NCI-H748 (cell line): ENCODE measurements around the gene MTF2.

Experiments
- DNase-seq: peaks from one replicate; lab custom pipeline; 2025; ENCODE audit not compliant: unreplicated experiment; lab: John Stamatoyannopoulos, UW

Gene MTF2

DNA sequence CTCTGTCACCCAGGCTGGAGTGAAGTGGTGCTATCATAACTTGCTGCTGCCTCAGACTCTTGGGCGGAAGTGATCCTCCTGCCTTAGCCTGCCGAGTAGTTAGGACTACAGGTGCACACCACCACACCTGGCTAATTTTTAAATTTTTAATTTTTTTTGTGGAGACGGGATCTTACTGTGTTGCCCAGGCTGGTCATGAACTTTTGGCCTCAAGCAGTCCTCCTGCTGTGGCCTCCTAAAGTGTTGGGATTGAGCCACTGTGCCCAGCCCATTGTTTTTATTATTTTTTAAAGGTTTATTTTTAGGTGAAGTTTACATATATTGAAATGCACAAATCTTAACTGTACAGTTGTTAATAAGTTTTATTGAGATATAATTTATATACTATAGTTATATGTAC lies 3.2 kb downstream of the MTF2 start:
- DNase-seq: no peak

DNA sequence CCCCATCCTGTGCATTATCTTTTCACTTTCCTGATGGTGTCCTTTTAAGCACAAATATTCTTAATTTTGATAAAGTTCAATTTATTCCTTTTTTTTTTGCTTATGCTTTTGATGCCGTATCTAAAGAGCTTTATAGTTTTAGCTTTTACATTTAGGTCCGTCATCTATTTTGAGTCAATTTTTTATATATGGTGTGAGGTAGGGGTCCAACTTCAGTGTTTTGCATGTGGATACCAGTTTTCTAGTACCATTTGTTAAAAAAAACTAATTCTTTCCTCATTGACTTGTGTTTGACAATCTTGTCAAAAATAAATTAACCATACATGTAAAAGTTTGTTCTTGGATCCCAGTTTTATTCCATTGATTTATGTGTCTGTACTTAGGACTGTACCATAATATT lies 4.9 kb downstream of the MTF2 start:
- DNase-seq: no peak

DNA sequence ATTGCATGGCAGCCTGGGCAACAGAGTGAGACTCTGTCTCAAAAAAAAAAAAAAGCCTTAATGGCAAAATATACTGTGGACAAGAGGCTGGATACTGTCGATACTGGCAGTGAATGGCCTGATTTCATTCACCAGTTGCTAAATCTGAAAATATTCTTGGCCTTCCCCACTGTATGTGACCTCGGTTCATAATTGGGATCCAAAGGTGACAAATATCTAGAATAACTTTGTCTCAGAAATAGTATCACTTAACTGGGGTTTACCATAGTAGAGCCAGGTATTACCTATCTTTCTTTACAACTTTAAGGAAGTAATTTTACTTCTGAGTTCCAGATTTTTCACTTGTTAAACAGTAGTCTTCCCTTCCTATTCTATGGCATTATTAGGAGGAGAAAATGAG lies 8.4 kb downstream of the MTF2 start:
- no peak for DNase-seq

DNA sequence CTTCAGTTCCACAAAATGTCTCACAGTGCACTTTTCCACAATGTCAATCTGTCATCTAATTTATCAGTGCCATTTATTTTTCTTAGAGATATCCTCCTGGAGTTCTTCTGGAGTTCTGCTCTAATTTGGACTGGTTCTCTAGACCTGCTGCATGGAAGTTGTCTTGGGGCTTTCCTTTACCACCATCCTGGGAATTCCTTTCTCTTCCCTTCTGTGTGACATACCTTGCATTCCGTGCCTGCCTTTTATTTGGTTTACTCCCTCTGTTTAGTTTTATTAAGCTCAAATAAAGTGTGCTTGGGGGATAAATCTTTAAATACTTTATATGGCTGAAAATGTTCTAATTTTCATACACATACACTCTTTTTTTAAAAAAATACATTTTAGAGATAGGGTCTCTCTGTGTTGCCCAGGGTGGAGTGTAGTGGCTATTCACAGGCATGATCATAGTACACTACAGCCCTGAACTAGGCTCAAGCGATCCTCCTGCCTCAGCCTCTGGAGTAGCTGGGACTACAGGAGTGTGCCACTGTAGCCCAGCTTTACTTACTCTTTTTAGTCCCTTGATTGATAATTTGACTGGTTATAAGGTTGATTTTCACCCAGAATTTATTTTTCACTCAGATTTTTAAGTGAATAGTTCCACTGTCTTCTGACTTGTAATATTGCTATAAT lies 14.4 kb downstream of the MTF2 start:
- DNase-seq: no peak

DNA sequence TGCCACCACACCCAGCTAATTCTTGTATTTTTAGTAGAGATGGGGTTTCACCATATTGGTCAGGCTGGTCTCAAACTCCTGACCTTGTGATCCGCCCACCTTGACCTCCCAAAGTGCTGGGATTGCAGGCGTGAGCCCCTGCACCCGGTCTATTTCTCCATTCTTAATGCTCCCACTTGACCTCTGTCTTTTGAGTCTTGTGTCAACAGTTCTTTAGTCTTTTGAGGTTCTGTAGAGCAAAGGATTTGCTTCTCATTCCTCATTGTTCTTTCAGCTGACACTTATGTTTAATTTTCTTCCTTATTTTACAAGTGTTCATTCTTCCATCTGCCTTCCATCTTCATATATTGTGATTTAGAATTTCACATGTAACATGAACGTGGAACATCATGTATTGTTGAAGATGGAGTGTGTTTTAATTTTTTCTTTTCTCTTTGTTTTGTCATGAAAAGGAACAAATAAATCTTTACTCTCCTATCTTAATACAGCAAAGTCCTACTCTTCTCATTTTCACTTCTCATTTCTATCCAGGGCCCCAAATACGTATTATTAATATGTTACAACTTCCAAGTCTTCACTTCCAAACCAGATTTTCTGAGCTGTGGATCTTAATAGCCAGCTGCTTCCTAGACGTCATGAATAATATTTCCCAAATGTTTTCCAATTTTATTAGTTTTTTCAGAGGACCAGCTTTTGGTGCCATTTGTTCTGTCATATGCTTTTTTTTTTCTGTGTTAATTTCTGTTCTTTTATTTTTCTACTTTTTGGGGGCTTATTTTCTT lies 16.9 kb downstream of the MTF2 start:
- no peak for DNase-seq

DNA sequence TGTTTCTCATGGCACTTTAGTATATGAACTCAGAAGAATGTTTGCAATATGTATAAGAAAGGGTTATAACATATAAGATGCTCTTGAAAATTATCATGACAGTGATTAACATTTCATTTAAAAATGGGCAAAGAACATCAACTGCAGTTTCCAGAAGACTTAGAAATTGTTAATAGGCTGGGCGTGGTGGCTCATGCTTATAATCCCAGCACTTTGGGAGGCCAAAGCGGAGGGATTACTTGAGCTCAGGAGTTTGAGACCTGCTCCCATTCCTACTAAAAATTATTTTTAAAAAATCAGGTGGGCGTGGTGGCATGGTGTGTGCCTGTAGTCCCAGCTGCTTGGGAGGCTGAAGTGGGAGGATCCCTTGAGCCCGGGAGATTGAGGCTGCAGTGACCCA lies 23.1 kb downstream of the MTF2 start:
- no peak for DNase-seq

DNA sequence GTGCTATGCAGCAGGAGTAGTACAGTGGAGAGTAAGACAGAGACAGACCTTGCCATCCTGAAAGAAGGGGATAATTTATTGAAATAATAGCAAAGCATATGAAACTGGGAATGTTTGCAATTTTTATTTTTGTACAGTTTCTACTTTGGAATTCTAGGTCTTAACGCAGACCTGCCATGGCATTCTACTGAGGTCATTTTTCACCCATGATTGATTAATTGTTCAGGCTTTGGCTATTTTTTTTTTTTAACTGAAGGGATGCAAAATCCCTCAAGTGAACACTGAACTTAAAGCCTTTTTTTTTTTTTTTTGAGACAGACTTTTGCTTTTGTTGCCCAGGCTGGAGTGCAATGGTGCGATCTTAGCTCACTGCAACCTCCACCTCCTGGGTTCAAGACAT lies 27.1 kb downstream of the MTF2 start:
- no peak for DNase-seq

DNA sequence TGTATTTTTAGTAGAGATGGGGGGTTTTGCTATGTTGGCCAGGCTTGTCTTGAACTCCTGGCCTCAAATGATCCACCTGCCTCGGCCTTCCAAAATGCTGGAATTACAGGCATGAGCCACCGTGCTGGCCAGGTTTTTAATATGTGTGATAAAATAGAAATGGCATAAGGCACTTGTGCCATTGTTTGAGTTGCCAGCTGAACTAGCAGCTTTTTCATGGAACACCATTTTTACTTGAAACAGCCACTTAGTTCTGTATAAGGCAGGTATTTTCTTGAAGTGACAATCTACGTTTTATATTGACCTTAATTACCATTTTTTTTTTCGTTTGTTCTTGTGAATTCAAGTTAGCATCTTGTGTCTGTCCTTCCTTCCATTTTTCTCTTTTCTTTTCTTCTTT lies 28.3 kb downstream of the MTF2 start:
- no peak for DNase-seq

DNA sequence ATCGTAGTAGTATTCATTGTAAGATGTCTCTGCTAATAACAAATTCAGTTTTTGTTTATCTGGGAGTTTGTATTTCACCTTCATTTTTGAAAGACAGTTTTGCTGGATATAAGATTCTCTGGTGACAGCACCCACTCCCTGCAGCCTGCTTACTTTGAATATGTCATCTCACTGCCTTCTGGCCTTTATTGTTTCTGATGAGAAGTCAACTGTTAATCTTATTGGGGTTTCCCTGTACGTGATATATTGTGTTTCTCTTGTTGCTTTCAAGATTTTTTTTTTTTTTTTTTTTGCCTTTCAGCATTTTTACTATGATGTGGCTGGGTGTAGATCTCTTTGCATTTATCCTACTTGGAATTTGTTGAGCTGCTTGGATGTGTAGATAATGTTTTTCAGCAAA lies 29.3 kb downstream of the MTF2 start:
- DNase-seq: no peak

DNA sequence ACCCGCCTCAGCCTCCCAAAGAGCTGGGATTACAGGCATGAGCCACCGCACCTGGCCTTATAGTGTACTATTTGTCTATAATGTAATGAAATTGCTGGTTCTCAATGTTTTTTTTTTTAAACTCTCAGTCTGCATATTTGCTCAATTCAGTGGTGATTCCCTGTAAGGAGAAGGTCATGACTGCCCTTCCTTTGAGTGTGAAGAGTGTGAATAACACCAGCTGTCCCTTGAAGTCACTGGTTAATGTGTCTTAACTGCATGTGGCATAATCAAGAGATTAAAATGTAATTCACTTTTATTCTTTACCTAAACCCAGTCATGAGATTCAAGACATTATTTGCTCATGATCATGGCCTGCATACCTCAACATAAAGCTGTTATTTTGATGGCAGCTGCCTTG lies 30.5 kb downstream of the MTF2 start:
- no peak for DNase-seq

DNA sequence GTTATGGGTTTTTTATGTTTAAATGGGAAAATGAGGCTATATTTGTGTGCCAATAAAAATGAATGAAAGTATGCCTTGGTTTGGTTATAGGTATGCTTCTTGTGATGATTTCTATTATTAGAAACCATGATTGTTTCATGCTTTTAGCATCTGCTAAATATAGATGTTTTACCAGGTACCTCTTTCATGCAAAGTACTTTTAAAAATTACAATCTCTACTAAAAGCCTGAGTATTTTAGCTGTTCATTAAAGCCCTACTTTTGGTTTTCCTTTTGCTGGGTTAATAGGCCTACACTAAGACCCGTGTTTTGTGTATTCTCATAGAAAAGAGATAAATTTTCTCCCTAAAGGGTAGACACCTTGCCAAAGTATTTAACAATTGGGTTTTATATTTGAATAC lies 32.0 kb downstream of the MTF2 start:
- no peak for DNase-seq

DNA sequence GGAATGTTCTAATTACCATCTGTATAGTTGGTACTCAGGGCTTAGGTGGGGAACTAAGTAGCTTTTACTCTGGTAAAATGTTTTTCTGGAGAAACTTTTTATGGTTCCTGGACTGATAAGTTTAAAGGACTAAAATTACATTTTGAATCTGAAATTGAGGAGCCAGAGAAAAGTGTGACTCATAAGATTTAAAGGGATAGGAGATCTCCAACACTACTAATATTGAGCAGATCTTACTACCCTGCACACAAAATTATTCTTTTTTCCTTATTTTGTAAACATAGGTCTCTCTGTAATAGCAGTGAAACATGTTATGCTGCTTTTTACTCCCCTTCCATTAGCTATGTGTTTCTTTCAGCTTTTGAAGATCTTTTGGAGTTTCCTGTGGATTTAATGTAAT lies 32.5 kb downstream of the MTF2 start:
- no peak for DNase-seq

DNA sequence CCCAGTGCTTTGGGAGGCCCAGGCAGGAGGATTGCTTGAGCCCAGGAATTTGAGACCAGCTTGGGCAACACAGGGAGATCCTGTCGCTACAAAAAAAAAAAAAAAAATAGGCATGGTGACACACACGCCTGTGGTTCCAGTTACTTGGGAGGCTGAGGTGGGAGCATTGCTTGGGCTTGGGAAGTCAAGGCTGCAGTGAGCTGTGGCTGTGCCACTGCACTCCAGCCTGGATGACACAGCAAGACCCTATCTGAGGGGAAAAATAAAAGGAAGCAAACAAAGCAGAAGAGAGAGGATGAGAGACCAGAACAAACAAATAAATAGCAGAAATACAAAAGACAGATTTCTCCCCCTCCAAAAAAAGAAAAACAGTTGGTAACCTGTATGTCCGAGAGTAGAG lies 34.0 kb downstream of the MTF2 start:
- DNase-seq: no peak

DNA sequence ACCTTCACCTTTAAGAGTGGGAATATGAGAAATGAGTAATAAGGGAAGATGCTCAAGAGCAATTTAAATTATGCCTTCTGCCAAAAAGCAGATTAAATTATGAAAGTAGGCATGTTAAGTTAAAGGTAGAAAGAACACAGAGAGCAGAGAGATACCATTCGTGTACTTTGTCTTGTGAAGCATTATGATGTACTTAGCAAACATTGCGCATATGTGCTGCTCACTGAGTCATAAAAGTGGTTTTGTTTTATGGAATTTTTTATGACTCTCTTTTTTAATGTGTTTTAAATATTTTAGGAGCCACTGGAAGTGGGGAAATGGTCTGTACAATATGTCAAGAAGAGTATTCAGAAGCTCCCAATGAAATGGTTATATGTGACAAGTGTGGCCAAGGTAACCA lies 35.3 kb downstream of the MTF2 start:
- DNase-seq: no peak

DNA sequence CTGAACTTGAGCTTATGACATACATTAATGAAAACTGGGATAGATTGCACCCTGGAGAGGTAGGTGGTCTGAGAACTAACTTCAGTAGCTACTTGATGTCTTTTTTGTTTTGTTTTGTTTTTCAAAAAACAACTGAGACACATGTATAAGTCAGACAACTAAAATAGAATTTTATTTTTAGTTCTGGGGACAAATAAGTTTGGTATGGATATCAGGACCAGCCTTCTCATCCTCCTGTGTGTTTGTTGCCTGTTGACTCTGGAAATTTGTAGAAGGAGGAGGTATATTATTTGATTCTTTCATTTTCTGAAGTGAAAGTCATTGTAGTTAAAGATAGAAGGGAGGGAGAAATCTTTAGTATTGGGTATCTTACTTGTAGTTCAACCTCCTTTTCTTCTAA lies 41.5 kb downstream of the MTF2 start:
- DNase-seq: no peak

DNA sequence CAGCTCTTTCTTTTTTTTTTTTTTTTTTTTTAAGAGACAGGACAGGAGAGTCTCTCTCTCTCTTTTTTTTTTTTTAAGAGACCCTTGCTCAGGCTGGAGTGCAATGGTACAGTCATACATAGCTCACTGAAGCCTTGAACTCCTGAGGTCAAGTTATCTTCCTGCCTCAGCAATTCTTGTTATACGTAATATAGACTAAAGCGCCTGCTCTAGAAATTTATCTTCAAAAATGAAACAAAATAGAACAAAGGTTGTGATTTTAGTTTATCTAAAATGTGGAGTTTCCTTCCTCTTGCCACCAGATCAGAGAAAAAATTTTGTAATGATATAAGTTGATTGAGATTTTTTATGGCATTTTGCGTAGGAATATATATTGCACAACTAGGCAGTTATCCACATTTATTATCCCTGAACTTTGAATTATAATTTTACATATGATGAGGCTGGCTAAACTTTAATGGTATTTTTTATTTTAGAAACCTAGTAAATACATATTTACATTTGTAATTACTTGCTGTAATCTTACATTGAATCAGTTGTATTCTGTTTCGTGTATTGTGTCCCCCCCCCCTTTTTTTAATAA lies 44.2 kb downstream of the MTF2 start:
- DNase-seq: no peak

DNA sequence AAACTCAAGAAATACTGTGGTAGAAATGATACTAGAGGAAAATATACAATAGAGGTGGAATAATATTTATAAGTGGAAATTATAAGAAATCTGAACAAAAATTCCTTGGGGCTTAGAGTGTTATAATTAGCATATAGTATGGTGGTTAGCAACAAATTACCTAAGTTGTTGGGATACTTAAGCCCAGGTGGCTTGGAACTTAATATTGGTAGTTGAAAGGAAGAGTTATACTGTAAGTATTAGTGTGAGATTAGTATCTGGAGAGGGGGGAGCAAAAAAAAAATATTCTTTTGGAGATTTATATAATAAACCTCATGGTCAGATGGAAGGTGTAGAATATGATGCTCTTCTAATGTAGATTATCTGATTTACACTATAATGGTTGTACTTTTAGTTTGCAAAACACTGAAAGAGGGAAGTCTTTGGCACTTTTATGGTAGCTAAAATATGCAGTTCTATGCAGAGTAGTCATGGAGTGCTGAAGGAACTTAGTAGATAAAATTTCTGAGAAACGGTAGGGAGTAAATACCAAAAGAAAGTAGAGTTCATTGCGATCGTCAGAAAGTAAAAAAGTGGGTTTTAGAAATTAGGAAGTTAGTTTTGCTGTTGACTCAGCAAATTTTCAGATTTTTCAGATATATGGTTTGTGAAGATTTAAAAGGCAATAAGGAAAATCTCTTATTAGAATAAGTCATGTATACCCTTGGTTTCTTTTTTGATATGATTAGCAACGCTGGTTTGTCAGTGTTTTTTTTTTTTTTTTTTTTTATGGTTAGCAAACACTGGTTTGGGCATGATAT lies 45.7 kb downstream of the MTF2 start:
- DNase-seq: no peak

DNA sequence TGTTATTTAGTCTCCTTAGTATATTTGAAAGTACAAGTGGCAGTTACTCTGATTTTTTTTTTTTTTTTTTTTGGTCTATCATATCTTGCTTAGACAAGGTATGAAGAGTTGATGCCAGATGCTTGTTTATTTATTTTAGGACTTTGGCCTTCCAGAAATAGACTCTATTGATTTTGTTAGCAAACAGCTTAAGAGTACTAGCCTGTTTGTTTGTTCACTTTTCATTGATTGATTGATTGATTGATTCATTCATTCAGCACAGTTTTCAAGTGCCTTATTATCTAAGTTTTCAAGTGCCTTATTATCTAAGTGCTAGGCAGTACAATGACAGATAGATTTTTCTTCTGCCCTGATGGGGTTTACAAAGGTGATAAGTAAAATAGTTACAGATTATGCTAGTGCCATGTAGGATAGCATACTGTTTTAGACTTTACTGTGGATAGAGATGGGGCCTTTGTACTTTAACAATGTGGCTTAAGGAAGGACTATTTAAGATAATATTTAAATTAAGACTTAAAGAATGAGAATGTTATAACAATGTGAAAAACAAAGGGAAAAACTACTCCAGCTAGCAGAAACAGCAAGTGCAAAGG lies 50.5 kb downstream of the MTF2 start:
- no peak for DNase-seq

DNA sequence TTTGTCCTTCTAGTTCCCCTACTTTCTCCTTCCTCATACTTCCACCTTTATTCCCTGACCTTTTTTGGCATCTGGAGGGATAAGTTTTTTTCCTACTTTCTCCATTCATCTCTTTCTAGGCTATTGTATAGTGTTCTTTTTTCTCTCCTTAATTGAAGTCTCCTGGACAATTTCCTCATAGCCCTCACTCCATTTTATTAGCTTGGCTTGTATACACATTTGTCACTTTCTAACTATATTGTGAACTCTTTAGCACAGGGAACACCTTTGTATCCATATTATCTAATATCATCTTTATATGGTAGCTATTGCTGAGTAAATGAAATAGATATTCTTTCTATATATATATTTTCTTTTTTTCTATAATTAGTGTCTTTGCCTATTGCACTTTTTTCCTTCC lies 53.6 kb downstream of the MTF2 start:
- DNase-seq: no peak

DNA sequence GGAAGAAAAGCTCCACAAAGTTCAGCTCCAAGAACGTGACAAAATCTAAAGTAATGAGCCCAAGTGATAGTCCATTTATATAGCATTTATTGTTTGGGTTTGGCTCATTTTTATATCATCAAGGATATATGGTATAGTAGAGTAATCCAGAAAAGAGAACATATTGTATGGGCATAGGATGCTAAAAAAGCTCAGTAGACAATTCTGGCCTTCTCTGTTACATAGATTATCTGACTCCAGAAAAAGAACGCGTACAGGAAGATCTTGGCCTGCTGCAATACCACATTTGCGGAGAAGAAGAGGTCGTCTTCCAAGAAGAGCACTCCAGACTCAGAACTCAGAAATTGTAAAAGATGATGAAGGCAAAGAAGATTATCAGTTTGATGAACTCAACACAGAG lies 57.4 kb downstream of the MTF2 start:
- no peak for DNase-seq

DNA sequence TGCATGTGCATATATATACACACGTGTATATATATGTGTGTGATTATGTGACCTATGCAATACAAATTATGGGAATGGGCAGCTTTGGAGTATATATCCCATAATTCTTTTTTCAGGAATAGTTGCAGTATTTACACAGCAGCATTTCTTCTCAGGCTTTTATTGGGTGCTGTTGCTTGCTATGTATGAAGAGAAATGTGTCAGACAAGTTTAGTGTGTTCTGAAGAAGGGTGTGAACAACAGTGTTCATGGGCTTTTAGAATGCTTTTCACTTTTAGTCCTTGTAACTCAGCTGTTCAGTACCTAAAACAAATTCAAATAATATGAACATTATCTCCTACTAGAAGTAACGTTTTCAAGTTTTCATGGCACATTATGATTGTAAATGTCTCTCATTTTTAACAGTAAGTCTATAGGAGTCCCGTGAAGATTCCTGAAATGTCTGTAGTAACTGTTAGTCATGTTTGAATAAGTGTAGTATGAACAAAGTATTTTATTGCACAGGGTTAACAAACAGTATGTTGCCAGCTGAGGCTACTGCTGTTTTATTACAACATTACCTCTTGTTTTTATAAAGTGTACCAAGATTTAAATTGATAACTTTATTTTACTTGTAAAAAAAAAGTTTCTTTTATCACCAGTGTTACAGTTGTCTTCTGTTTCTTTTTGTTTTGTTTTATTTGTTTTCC lies 58.7 kb downstream of the MTF2 start:
- DNase-seq: no peak
